GM18951 (cell line): Measurements from ENCODE around the gene TBC1D22A.

Source experiments
- POLR2A ChIP-seq: IDR thresholded peaks from 4 replicates; pipeline ENCODE4 v1.6.1; 2011; ENCODE audit warnings: mild to moderate bottlenecking; ENCODE audit not compliant: insufficient read length, insufficient read depth; ENCODE audit errors: extremely low read depth
- in situ Hi-C: fragments of 300-500 bp; cut with MboI; formaldehyde crosslinking; loops from one replicate; pipeline ENCODE4 v1.12.0; 2022; ENCODE audit warnings: low sequenced_read_pairs, mixed read lengths, inconsistent platforms; ENCODE audit not compliant: unreplicated experiment

TBC1D22A gene

DNA sequence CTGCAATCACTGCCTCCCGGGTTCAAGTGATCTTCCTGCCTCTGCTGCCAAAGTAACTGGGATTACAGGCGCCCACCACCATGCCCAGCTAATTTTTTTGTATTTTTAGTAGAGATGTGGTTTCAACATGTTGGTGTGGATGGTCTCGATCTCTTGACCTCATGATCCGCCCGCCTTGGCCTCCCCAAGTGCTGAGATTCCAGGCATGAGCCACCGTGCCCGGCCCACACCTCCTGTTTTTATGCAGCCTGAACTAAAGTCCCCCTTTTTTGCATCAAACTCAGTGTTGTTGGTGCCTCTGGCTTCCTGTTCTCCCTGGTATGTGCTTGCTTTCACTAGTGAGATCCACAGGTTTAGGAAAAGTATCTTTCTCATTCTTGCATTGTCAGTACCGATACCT lies 4.2 kb downstream of the TBC1D22A start:
- TF ChIP-seq POLR2A = no peak
- in situ Hi-C loops = no loop called here

DNA sequence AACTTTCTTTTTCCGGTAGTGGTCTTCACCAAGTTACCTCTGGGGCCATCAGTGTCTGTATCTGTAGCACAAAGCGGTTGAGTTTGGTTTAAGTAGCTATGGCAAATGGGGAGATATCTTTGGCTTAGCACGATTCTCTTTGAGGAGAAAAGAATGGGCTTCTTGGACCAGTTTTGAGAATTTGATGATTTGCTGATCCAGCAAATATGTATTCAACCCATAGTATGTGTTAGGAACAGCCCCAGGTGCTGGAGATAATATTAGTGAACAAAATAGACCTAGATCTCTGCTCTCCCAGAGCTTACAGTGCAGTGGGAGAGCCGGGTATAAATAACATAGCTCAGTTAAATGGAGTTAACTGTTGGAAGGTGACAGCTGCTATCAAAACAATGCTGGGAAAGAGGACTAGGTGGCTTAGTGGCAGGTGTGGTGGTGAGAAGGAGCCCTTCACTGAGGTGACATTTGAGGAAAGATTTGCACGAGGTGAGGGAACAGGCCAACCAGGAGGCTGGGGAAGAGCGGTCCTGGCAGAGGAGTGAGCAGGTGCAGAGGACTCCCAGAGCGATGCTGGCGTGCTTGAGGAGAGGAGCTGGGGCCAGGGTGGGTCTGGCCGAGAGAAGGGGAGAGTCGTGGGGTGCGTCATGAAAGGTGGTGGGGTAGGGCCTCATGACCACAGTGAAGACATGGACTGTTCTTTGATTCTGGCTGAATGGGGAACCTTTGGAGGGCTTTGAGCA lies 5.0 kb downstream of the TBC1D22A start:
- no peak for TF ChIP-seq POLR2A
- in situ Hi-C loops = no loop called here

DNA sequence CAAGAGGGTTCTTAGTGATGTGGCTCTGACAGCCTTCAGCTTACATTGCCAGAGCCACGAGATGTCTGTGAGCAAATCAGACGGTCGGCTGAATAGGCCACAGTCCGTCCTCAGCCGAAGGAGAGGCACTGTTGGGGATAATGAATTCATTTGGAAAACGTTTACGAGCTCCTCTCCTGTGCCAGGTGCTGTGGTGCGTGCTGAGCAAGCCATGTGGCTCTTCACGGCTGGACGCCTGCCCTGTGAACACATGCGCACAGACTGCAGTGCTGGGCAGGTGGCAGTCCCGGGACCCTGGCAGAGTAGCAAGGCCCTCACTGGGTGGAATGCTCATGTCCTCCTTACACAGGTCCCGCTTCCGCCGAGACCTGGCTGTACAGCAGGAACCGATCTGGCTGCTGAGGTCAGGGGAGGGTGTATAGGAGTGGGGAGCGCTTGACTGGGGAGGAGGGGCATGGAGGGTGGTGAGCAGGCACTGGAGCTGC lies 6.8 kb downstream of the TBC1D22A start:
- peak; percentile 32 for TF ChIP-seq POLR2A
- in situ Hi-C loops = no loop called here

GRCh38 chr22:46769706-46770105 lies 7.3 kb downstream of the TBC1D22A start:
- in situ Hi-C loops = no loop called here
- TF ChIP-seq POLR2A = no peak

- no peak for TF ChIP-seq POLR2A
- in situ Hi-C loops = no loop called here
These were observed 7.7 kb downstream of the TBC1D22A start for GRCh38 chr22:46770151-46770641.

DNA sequence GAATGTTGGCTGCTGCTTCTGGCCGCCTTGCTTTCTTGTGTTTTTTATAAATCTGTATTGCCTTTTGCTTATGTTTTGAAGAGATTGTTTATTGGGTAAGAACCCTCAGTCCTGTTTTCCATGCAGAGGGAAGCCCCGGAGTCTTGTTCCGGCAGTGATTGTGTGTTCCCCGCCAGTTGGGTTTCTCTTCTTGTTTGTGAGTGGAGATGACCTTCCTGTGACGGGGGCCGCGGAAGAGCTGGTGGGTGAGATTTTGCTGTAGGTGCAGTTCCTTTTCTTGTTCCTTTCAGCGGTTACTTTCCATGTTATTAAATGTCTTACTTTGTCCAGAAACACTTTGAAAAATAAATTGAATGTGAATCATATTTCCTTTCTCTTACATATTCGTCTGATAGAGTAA lies 8.3 kb downstream of the TBC1D22A start:
- TF ChIP-seq POLR2A = no peak
- in situ Hi-C loops = no loop called here

GRCh38 chr22:46773076-46773475 lies 10.6 kb downstream of the TBC1D22A start:
- peak; percentile 13 for TF ChIP-seq POLR2A
- in situ Hi-C loops = no loop called here

DNA sequence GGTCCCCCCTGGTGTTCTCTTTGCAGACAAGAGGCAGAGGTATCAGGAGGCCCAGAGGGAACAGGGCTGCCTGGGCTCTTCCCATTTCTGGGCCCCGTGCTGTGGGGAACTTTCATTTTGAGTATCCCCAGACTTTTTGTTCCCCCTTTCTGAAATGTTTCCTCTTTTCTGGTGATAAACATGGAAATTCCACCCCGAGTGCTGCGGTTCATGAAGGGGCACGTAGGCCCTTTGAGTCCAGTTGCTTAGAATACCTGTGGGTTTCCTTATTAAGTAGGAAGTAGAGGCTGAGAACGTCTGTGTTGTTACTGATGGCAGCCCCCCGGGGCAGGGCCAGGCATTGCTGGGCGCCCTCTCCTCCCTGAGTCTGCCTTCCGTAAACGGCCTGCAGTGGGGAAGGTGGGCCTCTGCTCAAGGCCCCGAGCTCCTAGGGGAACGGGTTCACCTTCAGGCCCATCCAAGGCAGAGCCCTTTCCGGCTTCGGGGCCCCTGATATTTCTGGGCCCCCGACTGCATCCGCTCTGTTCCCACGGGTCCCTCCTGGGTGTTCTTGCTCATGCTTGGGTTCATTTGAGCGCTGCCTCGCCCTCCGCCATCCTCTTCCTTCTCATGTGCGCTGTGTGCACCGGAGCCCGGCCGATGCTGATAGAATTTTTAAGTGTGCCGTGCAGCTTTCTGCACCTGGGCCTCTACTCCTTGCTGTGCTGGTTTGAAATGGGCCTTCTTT lies 12.0 kb downstream of the TBC1D22A start:
- in situ Hi-C loops = no loop called here
- peak; percentile 43 for TF ChIP-seq POLR2A

- TF ChIP-seq POLR2A = no peak
- in situ Hi-C loops = no loop called here
These were observed 12.8 kb downstream of the TBC1D22A start for GRCh38 chr22:46774980-46775849.

DNA sequence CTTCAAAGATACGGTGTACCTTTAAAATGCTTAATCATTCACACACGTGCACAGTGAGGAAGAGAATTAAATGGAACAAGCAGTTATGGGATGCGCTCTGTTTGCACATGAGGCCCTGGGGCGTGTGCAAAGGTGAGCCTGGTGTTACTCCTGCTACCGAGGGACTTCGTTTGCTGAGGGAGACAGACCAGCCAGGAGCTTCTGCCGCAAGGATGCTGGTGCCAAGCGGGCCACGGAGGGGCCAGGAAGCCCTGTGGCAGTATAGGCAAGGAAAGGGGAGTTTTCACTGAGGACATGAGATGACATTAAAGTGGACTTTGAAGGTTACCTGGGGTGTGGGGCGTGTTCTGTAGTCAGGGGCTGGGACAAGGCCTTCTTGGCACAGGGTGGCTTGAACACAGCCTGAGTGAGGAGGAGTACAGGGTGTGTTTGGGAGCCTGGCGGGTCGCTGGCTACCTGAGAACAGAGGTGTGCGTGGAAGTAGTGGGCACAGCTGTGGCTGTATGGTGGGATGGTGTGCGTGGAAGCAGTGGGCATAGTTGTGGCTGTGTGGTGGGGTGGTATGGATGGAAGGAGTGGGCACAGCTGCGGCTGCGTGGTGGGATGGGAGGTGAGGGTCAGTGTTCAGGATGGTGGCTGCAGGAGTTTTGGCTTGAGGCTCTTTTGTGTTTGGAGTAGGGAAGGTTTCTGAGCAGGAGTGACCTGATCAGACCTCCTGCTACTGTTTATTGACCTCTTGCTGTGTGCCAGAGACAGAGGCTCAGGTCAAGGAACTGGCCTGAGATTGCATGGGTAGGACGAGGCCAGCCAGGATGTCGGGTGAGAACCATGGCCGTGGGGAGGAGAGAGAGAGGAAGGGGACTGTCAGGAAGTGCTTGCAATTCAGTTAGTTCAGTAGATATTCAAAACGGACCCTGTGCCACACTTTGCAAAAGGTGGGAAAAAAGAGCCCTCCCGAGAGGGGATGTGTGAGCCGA lies 13.7 kb downstream of the TBC1D22A start:
- TF ChIP-seq POLR2A = no peak
- in situ Hi-C loops = no loop called here

GRCh38 chr22:46776876-46777608 lies 14.6 kb downstream of the TBC1D22A start:
- in situ Hi-C loops = no loop called here
- no peak for TF ChIP-seq POLR2A
